ENCODE results near the gene IMMP2L.

DNA sequence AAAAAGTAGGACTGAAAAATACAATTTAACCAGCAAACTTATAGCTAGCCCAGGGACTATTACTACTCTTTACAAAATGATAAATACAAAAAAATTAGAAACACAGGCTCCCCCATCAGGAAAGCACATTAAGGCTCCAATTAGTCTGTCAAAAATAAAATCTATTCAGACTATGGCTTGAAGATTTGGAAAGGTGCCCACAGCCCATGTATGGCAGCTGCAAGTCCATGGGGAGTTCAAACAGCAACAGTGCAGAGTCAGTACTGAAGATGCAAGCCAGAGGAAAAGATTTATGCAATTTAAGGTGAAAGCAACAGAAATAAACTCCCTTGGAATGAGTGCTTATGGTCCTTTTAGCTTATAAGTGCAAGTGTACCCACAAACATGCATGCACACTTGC, 29.7 kb downstream of the IMMP2L start:
- TF ChIP-seq, protein P1, sequence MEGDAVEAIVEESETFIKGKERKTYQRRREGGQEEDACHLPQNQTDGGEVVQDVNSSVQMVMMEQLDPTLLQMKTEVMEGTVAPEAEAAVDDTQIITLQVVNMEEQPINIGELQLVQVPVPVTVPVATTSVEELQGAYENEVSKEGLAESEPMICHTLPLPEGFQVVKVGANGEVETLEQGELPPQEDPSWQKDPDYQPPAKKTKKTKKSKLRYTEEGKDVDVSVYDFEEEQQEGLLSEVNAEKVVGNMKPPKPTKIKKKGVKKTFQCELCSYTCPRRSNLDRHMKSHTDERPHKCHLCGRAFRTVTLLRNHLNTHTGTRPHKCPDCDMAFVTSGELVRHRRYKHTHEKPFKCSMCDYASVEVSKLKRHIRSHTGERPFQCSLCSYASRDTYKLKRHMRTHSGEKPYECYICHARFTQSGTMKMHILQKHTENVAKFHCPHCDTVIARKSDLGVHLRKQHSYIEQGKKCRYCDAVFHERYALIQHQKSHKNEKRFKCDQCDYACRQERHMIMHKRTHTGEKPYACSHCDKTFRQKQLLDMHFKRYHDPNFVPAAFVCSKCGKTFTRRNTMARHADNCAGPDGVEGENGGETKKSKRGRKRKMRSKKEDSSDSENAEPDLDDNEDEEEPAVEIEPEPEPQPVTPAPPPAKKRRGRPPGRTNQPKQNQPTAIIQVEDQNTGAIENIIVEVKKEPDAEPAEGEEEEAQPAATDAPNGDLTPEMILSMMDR (IDR thresholded peaks at IDR 0.05; ENCODE audit: insufficient read depth, low read length, poor library complexity, severe bottlenecking): no peak
- TF ChIP-seq EZH2phosphoT487 (conservative IDR thresholded peaks at IDR 0.05; ENCODE audit: low read length): no peak

Measured in SU-DHL-6 (cell line).